GM12878 (cell line): Measurements from ENCODE around the gene TRIM7. TPM values are rescaled to one million over a fixed set of nuclear protein-coding genes. Genes with fewer than 3 reads are reported as not detected.
A peak's percentile ranks its signal among the peaks of the same experiment; 100 is the strongest.

Source experiments
- ATAC-seq: fragments of 200-7000 bp; cut with Tn5 transposase; 3 replicates; pipeline ENCODE4 v1.9.1; 2020; ENCODE audit warnings: mild to moderate bottlenecking, moderate library complexity
- BruUV-seq: library from RNA; stranded (reverse); fragments of 400-500 nt; replicated peaks from 2 replicates; lab custom pipeline; 2021; lab: Mats Ljungman, UMichigan
- CTCF ChIA-PET: fragments of 300-600 bp; sonication (Branson Sonifier 250); formaldehyde crosslinking; extraction: SDS; loops from one replicate; lab custom pipeline; 2021; ENCODE audit warnings: inconsistent platforms; lab: Yijun Ruan, JAX
- POLR2A ChIA-PET: fragments of 350-600 bp; formaldehyde crosslinking; extraction: SDS; loops from one replicate; lab custom pipeline; 2021; ENCODE audit warnings: inconsistent platforms; lab: Charles Lee
- RAD21 ChIA-PET: fragments of 300-600 bp; sonication (Branson Sonifier 250); formaldehyde crosslinking; loops from one replicate; lab custom pipeline; 2023; ENCODE audit warnings: antibody characterized with exemption; ENCODE audit not compliant: unreplicated experiment; lab: Charles Lee
- SMC1A ChIA-PET: fragments of 300-600 bp; sonication (Branson Sonifier 250); formaldehyde crosslinking; loops from one replicate; lab custom pipeline; 2023; ENCODE audit not compliant: unreplicated experiment, uncharacterized antibody; lab: Charles Lee
- DNase-seq: peaks from one replicate; pipeline ENCODE4 v3.0.0-alpha.2; 2011; ENCODE audit warnings: low read depth, low spot score
- FAIRE-seq: peaks from 3 replicates; lab custom pipeline; 2011; peaks lifted over from hg19 to GRCh38; lab: Jason Lieb, UNC
- H2AFZ ChIP-seq: 2 replicates; pipeline ENCODE4 v1.6.0; 2011; ENCODE audit warnings: low read depth, low read length, control low read depth; ENCODE audit not compliant: control insufficient read depth
- H3K27ac ChIP-seq: 2 replicates; pipeline ENCODE4 v1.5.1; 2011; ENCODE audit warnings: control low read depth; ENCODE audit not compliant: control insufficient read depth, insufficient read depth
- H3K27me3 ChIP-seq, 2 experiments: replicated peaks in 1 of 2; 2 replicates each; pipeline versions ENCODE4 v1.6.0 to v1.6.1; 2011; ENCODE audit warnings: low read length in 1 of 2; ENCODE audit not compliant: control insufficient read depth in 2 of 2, insufficient read depth in 2 of 2
- H3K36me3 ChIP-seq, 2 experiments: 2 replicates each; pipeline ENCODE4 v1.5.1; 2011; ENCODE audit warnings: low read length in 1 of 2; ENCODE audit not compliant: control insufficient read depth in 2 of 2, insufficient read depth in 2 of 2
- H3K4me1 ChIP-seq: 2 replicates; pipeline ENCODE4 v1.6.1; 2011; ENCODE audit warnings: mild to moderate bottlenecking, low read length, moderate library complexity, mixed read lengths; ENCODE audit not compliant: control insufficient read depth, insufficient read depth
- H3K4me2 ChIP-seq: 2 replicates; pipeline ENCODE4 v1.6.0; 2011; ENCODE audit warnings: control low read depth; ENCODE audit not compliant: control insufficient read depth, insufficient read depth
- H3K4me3 ChIP-seq: fragments of 200-600 bp; sonication (generic); 2 replicates; pipeline ENCODE4 v1.5.1; 2016
- H3K79me2 ChIP-seq: 2 replicates; pipeline ENCODE4 v1.6.0; 2011; ENCODE audit warnings: low read length; ENCODE audit not compliant: control insufficient read depth, insufficient read depth
- H3K9ac ChIP-seq: 2 replicates; pipeline ENCODE4 v1.8.0; 2011; ENCODE audit warnings: low read length, control low read depth, mixed read lengths; ENCODE audit not compliant: control insufficient read depth, insufficient read depth
- H3K9me3 ChIP-seq: replicated peaks from 3 replicates; pipeline ENCODE4 v1.5.1; 2011; ENCODE audit warnings: mild to moderate bottlenecking, low read length; ENCODE audit not compliant: control insufficient read depth, insufficient read depth
- H4K20me1 ChIP-seq: 2 replicates; pipeline ENCODE4 v1.6.0; 2011; ENCODE audit not compliant: control insufficient read depth, insufficient read depth
- MYC ChIP-seq: IDR thresholded peaks from 2 replicates; pipeline ENCODE4 v1.6.1; 2011; ENCODE audit warnings: mild to moderate bottlenecking, low read length, moderate library complexity, inconsistent platforms; ENCODE audit not compliant: insufficient read depth, insufficient replicate concordance, insufficient read length, severe bottlenecking
- POLR2A ChIP-seq: IDR thresholded peaks from 2 replicates; pipeline ENCODE4 v1.6.1; 2011; ENCODE audit warnings: low read depth, mild to moderate bottlenecking, low read length
- SKIL ChIP-seq: fragments of 450-650 bp; IDR thresholded peaks from 2 replicates; pipeline ENCODE4 v1.6.1; 2017; ENCODE audit warnings: mild to moderate bottlenecking, low read depth, inconsistent platforms; ENCODE audit not compliant: poor library complexity, severe bottlenecking
- WRNIP1 ChIP-seq: IDR thresholded peaks from 2 replicates; pipeline ENCODE4 v1.6.1; 2011; ENCODE audit warnings: low read depth, low read length, improper control_type of control experiment, borderline replicate concordance
- WGBS: methylation state at CpG from one replicate; pipeline ENCODE4 v1.1.6; 2016; ENCODE audit warnings: low lambda C conversion rate; ENCODE audit not compliant: insufficient replicate concordance, insufficient coverage; ENCODE audit errors: missing lambda C conversion rate; 5-methylcytosine and 5-hydroxymethylcytosine counted together
- in situ Hi-C: fragments of 300-500 bp; cut with MboI; formaldehyde crosslinking; loops from 9 replicates; pipeline ENCODE4 v1.14.3; 2018; ENCODE audit warnings: mixed read lengths
- intact Hi-C: fragments of 100-400 bp; cut with micrococcal nuclease; formaldehyde crosslinking; loops from one replicate; pipeline ENCODE4 v1.14.2; 2022; ENCODE audit not compliant: unreplicated experiment
- polyA plus RNA-seq, 11 experiments: library from polyadenylated mRNA; depleted of rRNA in 4 of 11; unstranded in 6 of 11; stranded (reverse) in 5 of 11; fragments of >200 nt; fragmentation: Nextera tagmentation in 4 of 11; fragmentation: Illumina TruSeq in 1 of 11; extraction: Ambion mirVana in 4 of 11; extraction: Trizol in 1 of 11; gene quantifications; 1 replicate in 1 of 11; 2 replicates in 10 of 11; pipeline versions ENCODE4 v1.2.1 to v1.2.3, GENCODE V29; 2011 to 2016; ENCODE audit warnings: inconsistent platforms in 2 of 11, missing spikeins in 2 of 11, low read depth in 1 of 11
- total RNA-seq, 4 experiments: library from RNA; depleted of rRNA in 3 of 4; stranded (reverse); fragments of >200 nt in 3 of 4; fragmentation: Illumina TruSeq in 1 of 4; extraction: Trizol in 1 of 4; gene quantifications; 2 replicates each; pipeline versions ENCODE4 v1.2.1 to v1.2.3, GENCODE V29; 2013 to 2021

The TRIM7 gene
- total and polyA plus RNA-seq, 10 of the 15 experiments (the other 5 are each of a cell fraction or from before 2014, with no cell fraction given) = 0.02 to 1.6 (median 0.41) TPM

GRCh38 chr5:181233801-181234454 lies 28.9 kb upstream of the TRIM7 start:
- POLR2A ChIA-PET = interaction anchor here (1.2 to 3.0 kb wide), 2 partner anchors 9 to 17 kb away, joined by 3 to 10 read pairs; no protein-coding TSS in a partner anchor
- H3K79me2 ChIP-seq = peaks cover 10% of the 10 kb centered on the region
- H3K9me3 ChIP-seq = no peaks in the 10 kb centered on the region
- in situ Hi-C loops = no loop called here
- peaks cover 31 to 45% of the 10 kb centered on the region in 2 experiments for H3K36me3 ChIP-seq
- WGBS = 93% methylated on average over 19 of the region's 24 CpGs
- H3K4me3 ChIP-seq = no peak overlapping the region
- RAD21 ChIA-PET = no interaction called here
- TF ChIP-seq MYC (no peak), SKIL (no peak), POLR2A (peak; percentile 16; the same call in 1 of the 2 replicates), WRNIP1 (no peak)
- TF ChIP-seq, all 136 proteins: peak for 1
- Histone ChIP-seq H4K20me1 (peaks cover 8% of the 10 kb centered on the region), H3K4me1 (peaks cover 2% of the 10 kb centered on the region; the same call in 1 of the 2 replicates), H3K4me2 (no peak overlapping the region), H3K27me3 (no peaks in the 10 kb centered on the region), H3K9ac (no peak overlapping the region), H2AFZ (no peak overlapping the region), H3K27ac (no peak overlapping the region)
- ATAC-seq = peak; percentile 11
- intact Hi-C loops = no loop called here
- BruUV-seq = no TSS peak
- CTCF ChIA-PET = no interaction called here
- SMC1A ChIA-PET = no interaction called here
- FAIRE-seq = no peak
- no peak for DNase-seq
